H1 (cell line): ENCODE results near the gene EFNA3. TPM values are rescaled to one million over a fixed set of nuclear protein-coding genes. Genes with fewer than 3 reads are reported as not detected.
A peak's percentile ranks its signal among the peaks of the same experiment; 100 is the strongest.

ENCODE experiments used
- CTCF ChIA-PET: fragments of 300-600 bp; sonication (Branson Sonifier 250); formaldehyde crosslinking; loops from one replicate; lab custom pipeline; 2021; ENCODE audit not compliant: partially characterized antibody; lab: Charles Lee
- POLR2A ChIA-PET: fragments of 300-600 bp; sonication (Branson Sonifier 250); formaldehyde crosslinking; loops from one replicate; lab custom pipeline; 2021; ENCODE audit warnings: inconsistent platforms; ENCODE audit not compliant: partially characterized antibody; lab: Charles Lee
- DNase-seq, 2 experiments: peaks; one replicate each; pipeline versions ENCODE4 v3.0.0 to v3.0.0-alpha.2; 2010 to 2022; ENCODE audit warnings: low spot score in 2 of 2, low read depth in 1 of 2, mixed read lengths in 1 of 2
- FAIRE-seq: peaks from 2 replicates; lab custom pipeline; 2011; peaks lifted over from hg19 to GRCh38; lab: Jason Lieb, UNC
- H2AFZ ChIP-seq: 2 replicates; pipeline ENCODE4 v1.8.1; 2012; ENCODE audit warnings: low read length, inconsistent platforms
- H2AK5ac ChIP-seq: 2 replicates; pipeline ENCODE4 v1.6.1; 2013; ENCODE audit warnings: low read depth, low read length
- H2BK120ac ChIP-seq: replicated peaks from 2 replicates; pipeline ENCODE3; 2013; ENCODE audit warnings: low read depth, low read length, inconsistent platforms
- H2BK12ac ChIP-seq: 2 replicates; pipeline ENCODE4 v1.6.1; 2013; ENCODE audit warnings: low read depth, low read length
- H2BK15ac ChIP-seq: 2 replicates; pipeline ENCODE4 v1.6.1; 2013; ENCODE audit warnings: low read length
- H2BK20ac ChIP-seq: 2 replicates; pipeline ENCODE4 v1.6.1; 2013; ENCODE audit warnings: low read length
- H2BK5ac ChIP-seq: 2 replicates; pipeline ENCODE4 v1.6.1; 2013; ENCODE audit warnings: low read depth, low read length
- H3K14ac ChIP-seq: 2 replicates; pipeline ENCODE4 v1.6.1; 2013; ENCODE audit warnings: inconsistent platforms; ENCODE audit not compliant: insufficient read length
- H3K18ac ChIP-seq: 2 replicates; pipeline ENCODE4 v1.6.1; 2013; ENCODE audit warnings: low read length; ENCODE audit errors: extremely low read depth
- H3K23ac ChIP-seq: 2 replicates; pipeline ENCODE4 v1.6.1; 2013; ENCODE audit warnings: inconsistent platforms; ENCODE audit not compliant: insufficient read length
- H3K23me2 ChIP-seq: 2 replicates; pipeline ENCODE4 v1.6.1; 2013; ENCODE audit warnings: low read depth, low read length
- H3K27ac ChIP-seq: 2 replicates; pipeline ENCODE4 v1.6.1; 2011; ENCODE audit warnings: low read depth, low read length, inconsistent platforms
- H3K27me3 ChIP-seq, 4 experiments: replicated peaks in 1 of 4; 1 replicate in 1 of 4; 2 replicates in 3 of 4; pipeline versions ENCODE4 v1.6.1 to v1.8.1; 2011 to 2013; ENCODE audit warnings: low read length in 3 of 4, mild to moderate bottlenecking in 3 of 4, inconsistent platforms in 2 of 4, mixed read lengths in 2 of 4, moderate library complexity in 1 of 4; ENCODE audit not compliant: control insufficient read depth in 3 of 4, insufficient read depth in 3 of 4; ENCODE audit errors: extremely low read depth in 1 of 4
- H3K36me3 ChIP-seq, 4 experiments: 2 replicates each; pipeline versions ENCODE4 v1.6.1 to v1.8.1; 2011 to 2013; ENCODE audit warnings: mild to moderate bottlenecking in 4 of 4, low read length in 3 of 4, moderate library complexity in 2 of 4, control low read depth in 1 of 4, inconsistent platforms in 1 of 4; ENCODE audit not compliant: insufficient read depth in 4 of 4, control insufficient read depth in 2 of 4
- H3K4ac ChIP-seq: replicated peaks from 2 replicates; pipeline ENCODE3; 2013; ENCODE audit warnings: low read length, low read depth, mixed read lengths, inconsistent platforms; ENCODE audit not compliant: insufficient read length
- H3K4me1 ChIP-seq, 4 experiments: replicated peaks in 1 of 4; 1 replicate in 1 of 4; 2 replicates in 3 of 4; pipeline versions ENCODE4 v1.6.1 to v1.8.1; 2011 to 2013; ENCODE audit warnings: low read length in 3 of 4, inconsistent platforms in 2 of 4, mixed read lengths in 1 of 4; ENCODE audit not compliant: insufficient read depth in 4 of 4, control insufficient read depth in 3 of 4
- H3K4me2 ChIP-seq, 2 experiments: 2 replicates each; pipeline versions ENCODE4 v1.6.1 to v1.8.1; 2011 to 2013; ENCODE audit warnings: low read depth in 2 of 2, low read length in 2 of 2, control low read depth in 1 of 2, inconsistent platforms in 1 of 2, mild to moderate bottlenecking in 1 of 2; ENCODE audit not compliant: insufficient read depth in 1 of 2
- H3K4me3 ChIP-seq, 4 experiments: fragments of 200-600, 300-600 bp in 1 of 4; sonication (generic), shearing (Covaris generic), sonication (Bioruptor Twin) in 1 of 4; 2 replicates each; pipeline versions ENCODE4 v1.5.1 to v1.8.1; 2011 to 2016; ENCODE audit warnings: low read length in 4 of 4, low read depth in 3 of 4, control low read depth in 2 of 4, inconsistent platforms in 2 of 4, mild to moderate bottlenecking in 2 of 4, mixed read lengths in 1 of 4, moderate library complexity in 1 of 4; ENCODE audit not compliant: insufficient read depth in 2 of 4; ENCODE audit errors: extremely low read depth in 1 of 4
- H3K56ac ChIP-seq: replicated peaks from 2 replicates; pipeline ENCODE3; 2013; ENCODE audit warnings: low read depth, mild to moderate bottlenecking, mixed read lengths, low read length, inconsistent platforms; ENCODE audit not compliant: insufficient read length
- H3K79me1 ChIP-seq: 2 replicates; pipeline ENCODE4 v1.6.1; 2013; ENCODE audit warnings: low read depth, low read length, control low read depth
- H3K79me2 ChIP-seq, 2 experiments: 2 replicates each; pipeline versions ENCODE4 v1.6.1 to v1.8.1; 2012 to 2013; ENCODE audit warnings: low read length in 2 of 2, mild to moderate bottlenecking in 2 of 2, inconsistent platforms in 1 of 2; ENCODE audit not compliant: insufficient read depth in 2 of 2, control insufficient read depth in 1 of 2
- H3K9ac ChIP-seq, 4 experiments: replicated peaks in 1 of 4; 1 replicate in 1 of 4; 2 replicates in 3 of 4; pipeline versions ENCODE4 v1.6.1 to v1.8.1; 2011 to 2013; ENCODE audit warnings: low read depth in 3 of 4, low read length in 3 of 4, control low read depth in 2 of 4, mild to moderate bottlenecking in 2 of 4, moderate library complexity in 2 of 4, inconsistent platforms in 1 of 4; ENCODE audit errors: extremely low read depth in 1 of 4
- H3K9me3 ChIP-seq, 2 experiments: 2 replicates each; pipeline versions ENCODE4 v1.6.1 to v1.8.1; 2012 to 2013; ENCODE audit warnings: mild to moderate bottlenecking in 2 of 2, moderate library complexity in 2 of 2, control low read depth in 1 of 2, inconsistent platforms in 1 of 2, low read depth in 1 of 2, low read length in 1 of 2, mixed read lengths in 1 of 2; ENCODE audit not compliant: insufficient read depth in 2 of 2
- H4K20me1 ChIP-seq, 2 experiments: replicated peaks in 1 of 2; 2 replicates each; pipeline versions ENCODE3 to v1.8.1; 2011 to 2013; ENCODE audit warnings: inconsistent platforms in 2 of 2, low read length in 2 of 2, mild to moderate bottlenecking in 1 of 2; ENCODE audit not compliant: insufficient read depth in 2 of 2, control insufficient read depth in 1 of 2
- H4K5ac ChIP-seq: 2 replicates; pipeline ENCODE4 v1.6.1; 2013; ENCODE audit warnings: low read length, low read depth, mixed read lengths, inconsistent platforms; ENCODE audit not compliant: insufficient read length
- H4K8ac ChIP-seq: 2 replicates; pipeline ENCODE4 v1.8.0; 2013; ENCODE audit warnings: mild to moderate bottlenecking, moderate library complexity, low read length, inconsistent platforms; ENCODE audit not compliant: insufficient read depth; ENCODE audit errors: extremely low read depth
- H4K91ac ChIP-seq: replicated peaks from 2 replicates; pipeline ENCODE3; 2013; ENCODE audit warnings: low read length, mixed read lengths, inconsistent platforms; ENCODE audit not compliant: insufficient read length
- PHF8 ChIP-seq: fragments of 200-600 bp; sonication (generic); conservative IDR thresholded peaks from 2 replicates; pipeline ENCODE4 v1.7.1; 2012; ENCODE audit warnings: low read depth, mild to moderate bottlenecking, inconsistent platforms, low read length, moderate library complexity
- POLR2AphosphoS5 ChIP-seq: IDR thresholded peaks from 2 replicates; pipeline ENCODE4 v1.6.1; 2011; ENCODE audit warnings: low read depth, low read length
- RFX5 ChIP-seq: IDR thresholded peaks from 2 replicates; pipeline ENCODE4 v1.6.1; 2011; ENCODE audit warnings: low read depth, low read length, improper control_type of control experiment, borderline replicate concordance
- SIX5 ChIP-seq: IDR thresholded peaks from 2 replicates; pipeline ENCODE4 v1.6.1; 2011; ENCODE audit warnings: mild to moderate bottlenecking, low read depth, low read length
- TAF1 ChIP-seq: IDR thresholded peaks from 2 replicates; pipeline ENCODE4 v1.6.1; 2011; ENCODE audit warnings: mild to moderate bottlenecking, low read depth, low read length
- WGBS, 2 experiments: shearing (Covaris generic) in 1 of 2; methylation state at CpG; one replicate each; pipeline versions ENCODE4 v1.1.6 to v1.1.7; 2013 to 2015; ENCODE audit warnings: low lambda C conversion rate in 2 of 2, mixed read lengths in 2 of 2, inconsistent platforms in 1 of 2, low coverage in 1 of 2, missing lambda C conversion rate in 1 of 2; ENCODE audit not compliant: insufficient replicate concordance in 2 of 2, insufficient coverage in 1 of 2, insufficient read length in 1 of 2; ENCODE audit errors: extremely low coverage in 1 of 2, missing lambda C conversion rate in 1 of 2; 5-methylcytosine and 5-hydroxymethylcytosine counted together
- polyA plus RNA-seq, 7 experiments: library from polyadenylated mRNA; depleted of rRNA in 3 of 7; stranded (reverse) in 5 of 7; unstranded in 2 of 7; fragments of >200 nt in 5 of 7; fragments of 200-250 nt in 2 of 7; gene quantifications; 1 replicate in 5 of 7; 2 replicates in 1 of 7; 4 replicates in 1 of 7; pipeline versions ENCODE4 v1.2.1 to v1.2.3, GENCODE V29; 2011 to 2013; ENCODE audit warnings: missing spikeins in 2 of 7, mixed read lengths in 2 of 7
- total RNA-seq: library from RNA; stranded (reverse); fragmentation: NEBNext Ultra II Directional; extraction: Animal tissue kit (Norgen Biotek cat#: 25700); gene quantifications from 2 replicates; pipeline ENCODE4 v1.2.1, GENCODE V29; 2021

The EFNA3 gene
- total and polyA plus RNA-seq, 2 of the 8 experiments (the other 6 are each of a cell fraction or from before 2014, with no cell fraction given): 10.8 to 13.8 TPM

- no peak overlapping the region for H2BK12ac ChIP-seq
- no peak overlapping the region for H2BK20ac ChIP-seq
- 0 out of 2 replicates have a peak overlapping the region, but pooled peaks have one; percentile 16 for H2BK15ac ChIP-seq
- no peak overlapping the region for H4K91ac ChIP-seq
- no peaks in the 10 kb centered on the region for H3K79me2 ChIP-seq
- no peaks in the 10 kb centered on the region for H3K9me3 ChIP-seq
- H3K23ac ChIP-seq: no peak overlapping the region
- H2AFZ ChIP-seq: no peak overlapping the region
- no peak overlapping the region for H3K27ac ChIP-seq
- no peak overlapping the region for H2BK5ac ChIP-seq
- TF ChIP-seq PHF8: no peak
- no peak for TF ChIP-seq RFX5
- no peak for TF ChIP-seq SIX5
- TF ChIP-seq POLR2AphosphoS5: no peak
- TF ChIP-seq TAF1: no peak
- no peak overlapping the region for H3K4me3 ChIP-seq
- FAIRE-seq (no peak), DNase-seq (no peak)
- H4K20me1 ChIP-seq: no peaks in the 10 kb centered on the region
- H2AK5ac ChIP-seq: no peak overlapping the region
- no peak overlapping the region for H4K8ac ChIP-seq
- H3K4me1 ChIP-seq: peaks cover 0 to 9% (median 3%) of the 10 kb centered on the region in 4 experiments; a peak in 4 of 7 replicates
- no peaks in the 10 kb centered on the region; the same call in 1 of the 2 replicates for H3K79me1 ChIP-seq
- H3K4me2 ChIP-seq: no peak overlapping the region
- no peak overlapping the region for H2BK120ac ChIP-seq
- H3K9ac ChIP-seq: no peak overlapping the region
- WGBS, 2 experiments: 86% methylated on average over 3 of the region's 5 CpGs; no CpG with 5 or more reads in 1 of the 2 experiments
- H3K56ac ChIP-seq: no peak overlapping the region
- H3K36me3 ChIP-seq: no peaks in the 10 kb centered on the region
- H3K27me3 ChIP-seq: no peaks in the 10 kb centered on the region; a peak in 3 of 7 replicates
- no peak overlapping the region for H3K14ac ChIP-seq
- ChIA-PET CTCF (interaction anchor here (0.6 to 32.4 kb wide), 8 partner anchors 11 to 133 kb away, joined by 3 to 907 read pairs (median 40); partner anchors contain the start of genes ADAM15, DCST1, DCST2 and EFNA3), POLR2A (interaction anchor here (1.1 to 1.8 kb wide), 2 partner anchors 12 to 15 kb away, joined by 4 to 5 read pairs; no protein-coding TSS in a partner anchor)
- no peaks in the 10 kb centered on the region; the same call in 1 of the 2 replicates for H3K23me2 ChIP-seq
- no peak overlapping the region for H4K5ac ChIP-seq
- H3K4ac ChIP-seq: no peak overlapping the region
- H3K18ac ChIP-seq: peak overlapping the region; percentile 4; the same call in 1 of the 2 replicates
Measured at GRCh38 chr1:155042789-155043188, 35.8 kb upstream of the EFNA3 start.
